ENCODE data around the gene ROR1. TPM values are rescaled to one million over a fixed set of nuclear protein-coding genes. Genes with fewer than 3 reads are reported as not detected.

ROR1 gene
- total RNA-seq, 1 donor from 2014 or later = 30.3 TPM

GRCh38 chr1:64171797-64172281 is 398.0 kb downstream of the ROR1 start:
- peaks cover 10% of the 10 kb centered on the region for H3K4me1 ChIP-seq
- H4K20me1 ChIP-seq (ENCODE audit: low read depth) = no peaks in the 10 kb centered on the region
- no peaks in the 10 kb centered on the region for H3K79me2 ChIP-seq (ENCODE audit: low read depth)
- Mint-ChIP-seq H3K27ac (no peak overlapping the region), H3K27me3 (ENCODE audit: insufficient read depth, low read depth) (no peaks in the 10 kb centered on the region), H3K4me3 (no peak overlapping the region), H3K36me3 (peaks cover 45% of the 10 kb centered on the region), H3K9me3 (peaks cover 7% of the 10 kb centered on the region), H3K4me1 (peaks cover 4% of the 10 kb centered on the region)
- TF ChIP-seq EZH2phosphoT487 (IDR thresholded peaks at IDR 0.05) = no peak
- no peak for DNase-seq (ENCODE audit: low spot score)
- no peaks in the 10 kb centered on the region for H3K27me3 ChIP-seq
- no peak overlapping the region for H3K27ac ChIP-seq
- peaks cover 10% of the 10 kb centered on the region for H3F3A ChIP-seq (ENCODE audit: low read depth)
- no peak overlapping the region for H3K9ac ChIP-seq
- no peak overlapping the region for H3K4me2 ChIP-seq
- H3K4me3 ChIP-seq = no peak overlapping the region
- no peaks in the 10 kb centered on the region for H3K9me3 ChIP-seq (ENCODE audit: low read depth)
- no peak overlapping the region for H2AFZ ChIP-seq (replicated peaks)
- no peaks in the 10 kb centered on the region for H3K36me3 ChIP-seq

- H4K20me1 ChIP-seq (ENCODE audit: low read depth) = no peaks in the 10 kb centered on the region
- H3K4me1 ChIP-seq = peaks cover 11% of the 10 kb centered on the region
- H3F3A ChIP-seq (ENCODE audit: low read depth) = peaks cover 12% of the 10 kb centered on the region
- Mint-ChIP-seq H3K4me3 (no peak overlapping the region), H3K27ac (no peak overlapping the region), H3K36me3 (peaks cover 46% of the 10 kb centered on the region), H3K27me3 (ENCODE audit: insufficient read depth, low read depth) (no peaks in the 10 kb centered on the region), H3K9me3 (peaks cover 7% of the 10 kb centered on the region), H3K4me1 (peaks cover 4% of the 10 kb centered on the region)
- H3K9me3 ChIP-seq (ENCODE audit: low read depth) = no peaks in the 10 kb centered on the region
- no peak for TF ChIP-seq EZH2phosphoT487 (IDR thresholded peaks at IDR 0.05)
- no peak for TF ChIP-seq CTCF (IDR thresholded peaks at IDR 0.05)
- TF ChIP-seq EZH2 (IDR thresholded peaks at IDR 0.05) = no peak
- H2AFZ ChIP-seq (replicated peaks) = no peak overlapping the region
- no peak for DNase-seq (ENCODE audit: low spot score)
- no peaks in the 10 kb centered on the region for H3K36me3 ChIP-seq
- H3K79me2 ChIP-seq (ENCODE audit: low read depth) = no peaks in the 10 kb centered on the region
- H3K4me3 ChIP-seq = no peak overlapping the region
- H3K4me2 ChIP-seq = no peak overlapping the region
- H3K27ac ChIP-seq = no peak overlapping the region
- H3K27me3 ChIP-seq = no peaks in the 10 kb centered on the region
- no peak overlapping the region for H3K9ac ChIP-seq
These were observed 398.7 kb downstream of the ROR1 start for GRCh38 chr1:64172458-64172983.

- no peak overlapping the region for H3K9ac ChIP-seq
- H4K20me1 ChIP-seq (ENCODE audit: low read depth) = no peaks in the 10 kb centered on the region
- no peak for DNase-seq (ENCODE audit: low spot score)
- no peaks in the 10 kb centered on the region for H3K36me3 ChIP-seq
- H3F3A ChIP-seq (ENCODE audit: low read depth) = peaks cover 12% of the 10 kb centered on the region
- Mint-ChIP-seq H3K4me3 (no peak overlapping the region), H3K9me3 (peaks cover 7% of the 10 kb centered on the region), H3K4me1 (peaks cover 4% of the 10 kb centered on the region), H3K27me3 (ENCODE audit: insufficient read depth, low read depth) (no peaks in the 10 kb centered on the region), H3K36me3 (peaks cover 54% of the 10 kb centered on the region), H3K27ac (no peak overlapping the region)
- no peak overlapping the region for H3K27ac ChIP-seq
- H3K9me3 ChIP-seq (ENCODE audit: low read depth) = no peaks in the 10 kb centered on the region
- H3K4me2 ChIP-seq = no peak overlapping the region
- no peaks in the 10 kb centered on the region for H3K79me2 ChIP-seq (ENCODE audit: low read depth)
- TF ChIP-seq CTCF (IDR thresholded peaks at IDR 0.05) (no peak), EZH2 (IDR thresholded peaks at IDR 0.05) (no peak), EZH2phosphoT487 (IDR thresholded peaks at IDR 0.05) (no peak)
- H3K4me1 ChIP-seq = peaks cover 11% of the 10 kb centered on the region
- H3K27me3 ChIP-seq = no peaks in the 10 kb centered on the region
- no peak overlapping the region for H3K4me3 ChIP-seq
- H2AFZ ChIP-seq (replicated peaks) = no peak overlapping the region
These were observed 399.6 kb downstream of the ROR1 start for GRCh38 chr1:64173336-64173940.

- Histone ChIP-seq H3K4me1 (peaks cover 11% of the 10 kb centered on the region), H3K9me3 (ENCODE audit: low read depth) (no peaks in the 10 kb centered on the region), H4K20me1 (ENCODE audit: low read depth) (no peaks in the 10 kb centered on the region), H2AFZ (replicated peaks) (no peak overlapping the region), H3K9ac (no peak overlapping the region), H3K36me3 (no peaks in the 10 kb centered on the region), H3K79me2 (ENCODE audit: low read depth) (no peaks in the 10 kb centered on the region), H3K4me3 (no peak overlapping the region), H3K4me2 (no peak overlapping the region), H3K27ac (no peak overlapping the region), H3K27me3 (no peaks in the 10 kb centered on the region), H3F3A (ENCODE audit: low read depth) (peaks cover 16% of the 10 kb centered on the region)
- DNase-seq (ENCODE audit: low spot score) = no peak
- H3K4me1 Mint-ChIP-seq = peaks cover 4% of the 10 kb centered on the region
- no peaks in the 10 kb centered on the region for H3K9me3 Mint-ChIP-seq
- H3K4me3 Mint-ChIP-seq = no peak overlapping the region
- no peaks in the 10 kb centered on the region for H3K27me3 Mint-ChIP-seq (ENCODE audit: insufficient read depth, low read depth)
- TF ChIP-seq CTCF (IDR thresholded peaks at IDR 0.05) (no peak), EZH2phosphoT487 (IDR thresholded peaks at IDR 0.05) (no peak), EZH2 (IDR thresholded peaks at IDR 0.05) (no peak)
- no peak overlapping the region for H3K27ac Mint-ChIP-seq
- peaks cover 39% of the 10 kb centered on the region for H3K36me3 Mint-ChIP-seq
These were observed 401.8 kb downstream of the ROR1 start for GRCh38 chr1:64175639-64176038.

Data from neural progenitor cell (in vitro differentiated cells).